Nephron (organoid): ENCODE measurements around the gene TMCO4.

Source experiments
- H3K27ac Mint-ChIP-seq, 3 experiments: 2 replicates each; pipeline ENCODE4 v1.8.0; 2020; ENCODE audit warnings: mixed read lengths in 3 of 3, mild to moderate bottlenecking in 2 of 3, moderate library complexity in 1 of 3
- H3K27me3 Mint-ChIP-seq: 2 replicates; pipeline ENCODE4 v1.8.0; 2021; ENCODE audit warnings: low read depth, mild to moderate bottlenecking, moderate library complexity, mixed read lengths
- H3K36me3 Mint-ChIP-seq: 2 replicates; pipeline ENCODE4 v1.8.0; 2020; ENCODE audit warnings: low read depth, mixed read lengths
- H3K4me1 Mint-ChIP-seq: 2 replicates; pipeline ENCODE4 v1.8.0; 2020; ENCODE audit warnings: mixed read lengths
- H3K4me3 Mint-ChIP-seq, 3 experiments: 2 replicates each; pipeline ENCODE4 v1.8.0; 2020; ENCODE audit warnings: mild to moderate bottlenecking in 3 of 3, mixed read lengths in 3 of 3, moderate library complexity in 2 of 3
- H3K9me3 Mint-ChIP-seq: 2 replicates; pipeline ENCODE4 v1.8.0; 2020; ENCODE audit warnings: mixed read lengths
- TF ChIP-seq, protein P1 (sequence below), 3 experiments: fragments of 200-600 bp; sonication (generic); IDR thresholded peaks; one replicate each; pipeline ENCODE4 v1.5.0; 2021; ENCODE audit warnings: antibody characterized with exemption in 3 of 3; ENCODE audit not compliant: unreplicated experiment in 3 of 3

TMCO4 gene

GRCh38 chr1:19738076-19738475 lies 61.6 kb downstream of the TMCO4 start:
- Mint-ChIP-seq H3K9me3 (no peaks in the 10 kb centered on the region), H3K36me3 (no peaks in the 10 kb centered on the region), H3K27ac (peak overlapping the region; percentile 79 to 81 (median 79)), H3K4me3 (no peak overlapping the region), H3K27me3 (peaks cover 7% of the 10 kb centered on the region), H3K4me1 (peaks cover 41% of the 10 kb centered on the region)
- TF ChIP-seq, protein P1, sequence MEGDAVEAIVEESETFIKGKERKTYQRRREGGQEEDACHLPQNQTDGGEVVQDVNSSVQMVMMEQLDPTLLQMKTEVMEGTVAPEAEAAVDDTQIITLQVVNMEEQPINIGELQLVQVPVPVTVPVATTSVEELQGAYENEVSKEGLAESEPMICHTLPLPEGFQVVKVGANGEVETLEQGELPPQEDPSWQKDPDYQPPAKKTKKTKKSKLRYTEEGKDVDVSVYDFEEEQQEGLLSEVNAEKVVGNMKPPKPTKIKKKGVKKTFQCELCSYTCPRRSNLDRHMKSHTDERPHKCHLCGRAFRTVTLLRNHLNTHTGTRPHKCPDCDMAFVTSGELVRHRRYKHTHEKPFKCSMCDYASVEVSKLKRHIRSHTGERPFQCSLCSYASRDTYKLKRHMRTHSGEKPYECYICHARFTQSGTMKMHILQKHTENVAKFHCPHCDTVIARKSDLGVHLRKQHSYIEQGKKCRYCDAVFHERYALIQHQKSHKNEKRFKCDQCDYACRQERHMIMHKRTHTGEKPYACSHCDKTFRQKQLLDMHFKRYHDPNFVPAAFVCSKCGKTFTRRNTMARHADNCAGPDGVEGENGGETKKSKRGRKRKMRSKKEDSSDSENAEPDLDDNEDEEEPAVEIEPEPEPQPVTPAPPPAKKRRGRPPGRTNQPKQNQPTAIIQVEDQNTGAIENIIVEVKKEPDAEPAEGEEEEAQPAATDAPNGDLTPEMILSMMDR (IDR thresholded peaks at IDR 0.05; ENCODE audit: unreplicated experiment in 3 of 3): no peak

GRCh38 chr1:19737104-19737825 lies 62.5 kb downstream of the TMCO4 start:
- Mint-ChIP-seq H3K27ac (peak overlapping the region; percentile 79 to 81 (median 79)), H3K27me3 (peaks cover 7% of the 10 kb centered on the region), H3K4me1 (peaks cover 41% of the 10 kb centered on the region), H3K36me3 (no peaks in the 10 kb centered on the region), H3K4me3 (no peak overlapping the region), H3K9me3 (no peaks in the 10 kb centered on the region)
- TF ChIP-seq, protein P1 (IDR thresholded peaks at IDR 0.05; ENCODE audit: unreplicated experiment in 3 of 3): peak in 1 of 3 experiments; percentile 29

DNA sequence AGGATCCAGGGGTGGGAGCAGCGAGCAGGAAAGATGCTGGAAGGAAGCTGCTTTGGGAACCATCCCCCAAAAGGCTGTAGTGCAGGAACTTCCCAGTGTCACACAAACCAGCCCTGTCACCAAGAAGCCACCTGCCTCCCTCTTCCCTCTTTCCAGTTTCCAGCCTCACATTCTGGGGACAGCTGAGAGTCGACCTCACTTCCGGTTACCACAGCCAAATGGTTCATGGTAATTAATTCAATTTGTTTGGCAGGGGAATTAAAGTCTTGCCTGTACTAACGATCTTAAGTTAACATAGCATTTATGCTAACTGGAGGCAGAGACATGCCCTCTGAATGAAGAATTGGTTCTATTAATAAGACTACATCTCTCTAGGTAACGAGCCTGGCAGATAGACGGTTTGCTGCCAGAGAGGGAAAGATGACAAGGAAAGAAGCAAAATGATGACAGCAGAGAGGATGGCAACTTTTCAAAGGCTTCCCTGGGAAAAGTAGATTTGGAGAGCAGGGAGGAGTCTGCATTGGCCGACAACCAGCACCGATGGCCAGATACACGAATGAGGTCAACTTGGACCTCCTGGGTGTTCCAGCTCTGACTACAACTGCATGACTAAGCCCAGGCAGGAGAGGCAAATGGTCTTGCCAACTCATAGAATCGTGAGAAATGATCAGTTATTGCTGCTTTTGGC lies 64.1 kb downstream of the TMCO4 start:
- TF ChIP-seq, protein P1 (IDR thresholded peaks at IDR 0.05; ENCODE audit: unreplicated experiment in 3 of 3): no peak
- no peak overlapping the region for H3K4me3 Mint-ChIP-seq
- H3K4me1 Mint-ChIP-seq: peaks cover 41% of the 10 kb centered on the region

GRCh38 chr1:19734472-19734999 lies 65.2 kb downstream of the TMCO4 start:
- Mint-ChIP-seq H3K27me3 (peaks cover 7% of the 10 kb centered on the region), H3K36me3 (no peaks in the 10 kb centered on the region), H3K4me3 (no peak overlapping the region), H3K4me1 (peaks cover 41% of the 10 kb centered on the region), H3K9me3 (peaks cover 2% of the 10 kb centered on the region), H3K27ac (peak overlapping the region; percentile 16 to 90 (median 21))
- TF ChIP-seq, protein P1 (IDR thresholded peaks at IDR 0.05; ENCODE audit: unreplicated experiment in 3 of 3): no peak

More for the DNA sequence above, 64.1 kb downstream of the TMCO4 start:
- Mint-ChIP-seq H3K27ac (peak overlapping the region in 2 of 3 experiments; percentile 62 to 81), H3K36me3 (no peaks in the 10 kb centered on the region), H3K27me3 (peaks cover 7% of the 10 kb centered on the region), H3K9me3 (peaks cover 2% of the 10 kb centered on the region)

GRCh38 chr1:19734056-19734455 lies 65.7 kb downstream of the TMCO4 start:
- H3K27me3 Mint-ChIP-seq: peaks cover 7% of the 10 kb centered on the region
- H3K4me3 Mint-ChIP-seq: no peak overlapping the region
- TF ChIP-seq, protein P1 (IDR thresholded peaks at IDR 0.05; ENCODE audit: unreplicated experiment in 3 of 3): no peak
- H3K27ac Mint-ChIP-seq: peak overlapping the region; percentile 16 to 90 (median 21)
- H3K9me3 Mint-ChIP-seq: peaks cover 2% of the 10 kb centered on the region
- peaks cover 41% of the 10 kb centered on the region for H3K4me1 Mint-ChIP-seq
- H3K36me3 Mint-ChIP-seq: no peaks in the 10 kb centered on the region
